PFSK-1 (cell line): ENCODE data around the gene RALGAPA2.

Experiments
- SIN3A ChIP-seq: IDR thresholded peaks from 2 replicates; pipeline ENCODE4 v1.6.1; 2012; ENCODE audit warnings: mild to moderate bottlenecking, low read length, moderate library complexity, borderline replicate concordance; ENCODE audit not compliant: insufficient read depth
- TF ChIP-seq, protein P1 (sequence below), 2 experiments: IDR thresholded peaks; 2 replicates each; pipeline versions ENCODE4 v1.6.1 to v1.8.0; 2011 to 2012; ENCODE audit warnings: low read depth in 2 of 2, low read length in 2 of 2, control low read depth in 1 of 2, inconsistent platforms in 1 of 2, mild to moderate bottlenecking in 1 of 2, moderate library complexity in 1 of 2; ENCODE audit not compliant: insufficient read depth in 1 of 2

DNA sequence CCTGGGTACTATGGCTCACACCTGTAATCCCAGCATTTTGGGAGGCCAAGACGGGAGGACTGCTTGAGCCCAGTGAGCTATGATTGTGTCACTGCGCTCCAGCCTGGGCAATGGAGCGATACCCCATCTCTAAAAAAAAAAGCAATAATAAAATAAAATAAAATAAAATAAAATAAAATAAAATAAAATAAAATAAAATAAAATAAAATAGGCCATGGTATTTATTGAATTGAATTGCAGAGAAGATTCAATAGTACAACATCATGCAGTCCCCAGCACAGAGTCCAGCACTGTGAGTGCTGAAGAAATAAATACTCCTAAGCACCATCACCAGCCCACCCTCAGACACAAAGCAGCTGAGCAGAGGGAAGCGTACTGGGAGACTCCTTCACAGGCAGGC, 144.7 kb downstream of the RALGAPA2 start:
- TF ChIP-seq, protein P1, sequence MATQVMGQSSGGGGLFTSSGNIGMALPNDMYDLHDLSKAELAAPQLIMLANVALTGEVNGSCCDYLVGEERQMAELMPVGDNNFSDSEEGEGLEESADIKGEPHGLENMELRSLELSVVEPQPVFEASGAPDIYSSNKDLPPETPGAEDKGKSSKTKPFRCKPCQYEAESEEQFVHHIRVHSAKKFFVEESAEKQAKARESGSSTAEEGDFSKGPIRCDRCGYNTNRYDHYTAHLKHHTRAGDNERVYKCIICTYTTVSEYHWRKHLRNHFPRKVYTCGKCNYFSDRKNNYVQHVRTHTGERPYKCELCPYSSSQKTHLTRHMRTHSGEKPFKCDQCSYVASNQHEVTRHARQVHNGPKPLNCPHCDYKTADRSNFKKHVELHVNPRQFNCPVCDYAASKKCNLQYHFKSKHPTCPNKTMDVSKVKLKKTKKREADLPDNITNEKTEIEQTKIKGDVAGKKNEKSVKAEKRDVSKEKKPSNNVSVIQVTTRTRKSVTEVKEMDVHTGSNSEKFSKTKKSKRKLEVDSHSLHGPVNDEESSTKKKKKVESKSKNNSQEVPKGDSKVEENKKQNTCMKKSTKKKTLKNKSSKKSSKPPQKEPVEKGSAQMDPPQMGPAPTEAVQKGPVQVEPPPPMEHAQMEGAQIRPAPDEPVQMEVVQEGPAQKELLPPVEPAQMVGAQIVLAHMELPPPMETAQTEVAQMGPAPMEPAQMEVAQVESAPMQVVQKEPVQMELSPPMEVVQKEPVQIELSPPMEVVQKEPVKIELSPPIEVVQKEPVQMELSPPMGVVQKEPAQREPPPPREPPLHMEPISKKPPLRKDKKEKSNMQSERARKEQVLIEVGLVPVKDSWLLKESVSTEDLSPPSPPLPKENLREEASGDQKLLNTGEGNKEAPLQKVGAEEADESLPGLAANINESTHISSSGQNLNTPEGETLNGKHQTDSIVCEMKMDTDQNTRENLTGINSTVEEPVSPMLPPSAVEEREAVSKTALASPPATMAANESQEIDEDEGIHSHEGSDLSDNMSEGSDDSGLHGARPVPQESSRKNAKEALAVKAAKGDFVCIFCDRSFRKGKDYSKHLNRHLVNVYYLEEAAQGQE (IDR thresholded peaks at IDR 0.05; ENCODE audit: insufficient read depth in 1 of 2, low read depth in 2 of 2, low read length in 2 of 2), result no peak
- TF ChIP-seq SIN3A, result no peak
